Measurements from ENCODE around the gene BMERB1.

BMERB1 gene

GRCh38 chr16:15613676-15614075 is 179.3 kb downstream of the BMERB1 start:
- DNase-seq (ENCODE audit: low read depth in 2 of 2) = no peak

GRCh38 chr16:15616012-15616411 is 181.6 kb downstream of the BMERB1 start:
- DNase-seq (ENCODE audit: low read depth in 2 of 2) = no peak

GRCh38 chr16:15616475-15617165 is 182.2 kb downstream of the BMERB1 start:
- DNase-seq (ENCODE audit: low read depth in 2 of 2) = no peak

GRCh38 chr16:15617901-15618300 is 183.5 kb downstream of the BMERB1 start:
- DNase-seq (ENCODE audit: low read depth in 2 of 2) = no peak

- no peak for DNase-seq (ENCODE audit: low read depth in 2 of 2)
Observed at GRCh38 chr16:15618392-15618791, 184.0 kb downstream of the BMERB1 start.

GRCh38 chr16:15620611-15621195 is 186.3 kb downstream of the BMERB1 start:
- no peak for DNase-seq (ENCODE audit: low read depth in 2 of 2)

GRCh38 chr16:15621456-15621855 is 187.1 kb downstream of the BMERB1 start:
- DNase-seq (ENCODE audit: low read depth in 2 of 2) = no peak

GRCh38 chr16:15621889-15622288 is 187.5 kb downstream of the BMERB1 start:
- no peak for DNase-seq (ENCODE audit: low read depth in 2 of 2)

GRCh38 chr16:15631730-15632409 is 197.5 kb downstream of the BMERB1 start:
- DNase-seq (ENCODE audit: low read depth in 2 of 2) = no peak

- DNase-seq (ENCODE audit: low read depth in 2 of 2) = no peak
Observed at GRCh38 chr16:15635926-15636325, 201.5 kb downstream of the BMERB1 start.

GRCh38 chr16:15636392-15636873 is 202.0 kb downstream of the BMERB1 start:
- DNase-seq (ENCODE audit: low read depth in 2 of 2) = no peak

All from stimulated activated CD8-positive, alpha-beta memory T cell treated with anti-CD3 and anti-CD28 coated beads, Interleukin-2, amount 100 ng/mL, for 1 hour (primary cell).